Central memory CD8-positive, alpha-beta T cell (primary cell): ENCODE measurements around the gene C2orf15.
"Not testable (repeated sequence)": the region's sequence is repeated elsewhere in the genome, so short reads cannot be mapped to it uniquely, and the experiment has no call there.

ENCODE experiments used
- ATAC-seq: fragments of 150-1000 bp; cut with Tn5 transposase; replicated peaks from 2 replicates; pipeline ENCODE4 v1.10.0; 2022; ENCODE audit warnings: mild to moderate bottlenecking, moderate FRiP score, moderate number of reproducible peaks; ENCODE audit not compliant: poor library complexity, severe bottlenecking; ENCODE audit errors: extremely low read depth
- DNase-seq, 2 donors: peaks; one replicate each; pipeline ENCODE4 v3.0.0; 2021; ENCODE audit warnings: low spot score in 2 of 2
- H3K27ac Mint-ChIP-seq: one replicate; pipeline ENCODE4 v1.8.0; 2022; ENCODE audit warnings: low read depth, mild to moderate bottlenecking, moderate library complexity, mixed read lengths
- H3K27me3 Mint-ChIP-seq: one replicate; pipeline ENCODE4 v1.8.0; 2022; ENCODE audit warnings: mixed read lengths
- H3K36me3 Mint-ChIP-seq: one replicate; pipeline ENCODE4 v1.8.0; 2022; ENCODE audit warnings: mild to moderate bottlenecking, moderate library complexity, mixed read lengths; ENCODE audit not compliant: insufficient read depth
- H3K4me1 Mint-ChIP-seq: one replicate; pipeline ENCODE4 v1.8.0; 2022; ENCODE audit warnings: mixed read lengths
- H3K4me3 Mint-ChIP-seq: one replicate; pipeline ENCODE4 v1.8.0; 2022; ENCODE audit warnings: mild to moderate bottlenecking, moderate library complexity, mixed read lengths
- H3K9me3 Mint-ChIP-seq: one replicate; pipeline ENCODE4 v1.8.0; 2022; ENCODE audit warnings: mixed read lengths

Gene C2orf15

DNA sequence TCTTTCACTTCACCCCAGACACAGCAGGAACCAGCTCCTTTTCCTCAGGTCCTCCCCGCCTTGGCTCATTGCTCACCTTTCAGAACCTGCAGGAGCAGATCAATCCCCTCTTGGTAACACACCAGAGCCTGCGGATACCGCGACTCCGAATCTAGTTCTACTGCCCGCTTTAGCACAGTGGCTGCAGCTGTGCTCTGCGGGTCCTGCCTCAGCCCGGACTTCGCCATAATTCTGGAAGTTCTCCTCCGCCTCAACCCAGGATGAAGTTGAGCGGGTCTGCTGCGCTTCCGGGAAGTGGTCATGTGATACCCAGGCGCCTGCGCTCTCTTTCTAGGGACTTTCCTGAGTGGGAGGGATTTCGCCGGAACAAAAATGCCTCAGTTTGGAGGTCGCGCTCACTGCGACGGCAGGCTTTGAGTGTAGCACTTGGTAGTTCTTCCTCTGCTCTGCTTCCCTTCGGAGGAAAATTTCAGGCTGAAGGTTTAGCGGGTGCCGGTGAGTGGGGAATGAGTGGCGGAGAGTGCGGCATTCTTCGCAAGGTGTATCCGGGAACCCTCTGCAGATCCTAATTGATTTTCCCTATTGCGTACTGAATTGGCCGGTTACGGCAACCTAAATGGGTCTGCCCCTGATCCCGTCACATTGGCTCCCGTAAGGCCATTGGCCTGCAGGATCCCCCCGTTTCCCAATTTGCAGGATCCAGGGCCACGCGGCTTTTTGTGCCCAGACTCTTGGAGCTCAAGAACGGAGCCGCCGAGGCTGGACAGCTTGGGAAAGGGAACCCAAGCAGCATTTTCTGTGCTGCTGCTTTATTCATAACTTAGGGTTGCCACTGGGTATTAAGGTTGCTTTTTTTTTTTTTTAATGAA lies 39.5 kb downstream of the C2orf15 start, which contains the start of the genes MITD1 and MRPL30:
Gene MITD1, minus strand, starts transcription at position 304 of the 869 bp plus-strand sequence. Its CDS starts 77 bp downstream, at position 227.
Gene MRPL30, plus strand, starts transcription at position 430 of the 869 bp plus-strand sequence. CDS start 5,020 bp downstream, outside the sequence.
- ATAC-seq = peak; percentile 92
- peaks cover 14% of the 10 kb centered on the region for H3K36me3 Mint-ChIP-seq
- peak within 1 kb of the TSS; percentile 99 for H3K27ac Mint-ChIP-seq
- peak; percentile 84 to 90 for DNase-seq
- no peaks in the 10 kb centered on the region for H3K27me3 Mint-ChIP-seq
- H3K9me3 Mint-ChIP-seq = no peaks in the 10 kb centered on the region
- H3K4me1 Mint-ChIP-seq = peaks cover 50% of the 10 kb centered on the region
- peak within 1 kb of the TSS; percentile 98 for H3K4me3 Mint-ChIP-seq

DNA sequence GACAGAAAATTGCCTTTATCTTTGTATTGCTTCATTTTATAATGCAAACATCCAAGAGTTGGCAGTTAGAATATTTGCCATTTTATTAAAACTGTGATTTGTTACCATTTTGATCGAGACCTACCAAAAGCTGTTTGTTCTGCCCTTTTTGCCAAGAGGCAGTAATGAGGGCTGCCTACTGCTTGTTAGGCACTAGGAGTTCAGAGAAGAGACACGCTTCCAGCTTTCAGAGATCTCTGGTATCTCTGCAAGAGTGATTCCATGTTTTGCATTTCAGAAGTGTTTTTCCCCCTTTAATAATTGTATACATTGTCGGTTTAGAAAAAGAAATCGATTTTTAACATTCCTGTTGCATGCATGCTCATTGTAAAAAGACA lies 40.1 kb downstream of the C2orf15 start:
- DNase-seq (no peak), ATAC-seq (no peak)
- H3K27ac Mint-ChIP-seq = peak overlapping the region; percentile 99
- peaks cover 15% of the 10 kb centered on the region for H3K36me3 Mint-ChIP-seq
- H3K9me3 Mint-ChIP-seq = no peaks in the 10 kb centered on the region
- no peaks in the 10 kb centered on the region for H3K27me3 Mint-ChIP-seq
- H3K4me1 Mint-ChIP-seq = peaks cover 49% of the 10 kb centered on the region
- H3K4me3 Mint-ChIP-seq = peak overlapping the region; percentile 98

DNA sequence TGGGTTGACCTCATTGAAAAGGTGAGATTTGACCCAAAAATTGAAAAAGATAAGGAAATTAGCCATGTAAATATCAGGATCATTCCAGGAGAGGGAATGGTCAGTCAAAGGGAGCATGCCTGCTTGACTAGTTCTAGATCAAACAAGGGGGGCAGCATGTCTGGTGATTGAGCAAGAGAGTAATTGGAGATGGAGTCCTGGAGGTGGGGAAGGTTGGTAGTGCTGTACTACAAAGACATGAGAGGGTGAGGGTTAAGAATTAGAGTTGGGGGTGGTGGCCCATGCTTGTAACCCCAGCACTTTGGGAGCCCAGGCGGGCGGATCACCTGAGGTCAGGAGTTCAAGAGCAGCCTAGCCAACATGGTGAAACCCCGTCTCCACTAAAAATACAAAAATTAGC lies 41.5 kb downstream of the C2orf15 start:
- no peak overlapping the region for H3K4me3 Mint-ChIP-seq

DNA sequence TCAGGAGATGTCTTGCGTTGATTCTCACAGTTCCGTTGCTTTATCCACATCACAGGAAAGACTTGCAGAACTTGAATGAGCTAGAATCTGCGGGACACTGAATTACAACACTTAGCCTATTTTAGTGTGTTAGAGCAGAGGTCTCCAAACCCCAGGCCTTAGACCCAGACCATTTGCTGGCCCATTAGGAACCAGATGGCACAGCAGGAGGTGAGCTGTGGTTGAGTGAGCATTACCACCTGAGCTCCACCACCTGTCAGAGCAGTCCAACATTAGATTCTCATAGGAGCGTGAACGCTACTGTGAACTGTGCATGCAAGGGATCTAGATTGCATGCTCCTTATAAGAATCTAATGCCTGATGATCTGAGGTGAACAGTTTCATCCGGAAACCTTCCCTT lies 43.3 kb downstream of the C2orf15 start:
- Mint-ChIP-seq H3K36me3 (peaks cover 27% of the 10 kb centered on the region), H3K9me3 (no peaks in the 10 kb centered on the region), H3K27ac (peak overlapping the region; percentile 26), H3K27me3 (no peaks in the 10 kb centered on the region), H3K4me3 (no peak overlapping the region), H3K4me1 (peaks cover 34% of the 10 kb centered on the region)
- no peak for DNase-seq
- ATAC-seq = no peak

More for the DNA sequence above, 41.5 kb downstream of the C2orf15 start:
- peaks cover 43% of the 10 kb centered on the region for H3K4me1 Mint-ChIP-seq
- no peak for ATAC-seq
- H3K27me3 Mint-ChIP-seq = no peaks in the 10 kb centered on the region
- H3K9me3 Mint-ChIP-seq = no peaks in the 10 kb centered on the region
- no peak overlapping the region for H3K27ac Mint-ChIP-seq
- peaks cover 20% of the 10 kb centered on the region for H3K36me3 Mint-ChIP-seq
- no peak for DNase-seq

DNA sequence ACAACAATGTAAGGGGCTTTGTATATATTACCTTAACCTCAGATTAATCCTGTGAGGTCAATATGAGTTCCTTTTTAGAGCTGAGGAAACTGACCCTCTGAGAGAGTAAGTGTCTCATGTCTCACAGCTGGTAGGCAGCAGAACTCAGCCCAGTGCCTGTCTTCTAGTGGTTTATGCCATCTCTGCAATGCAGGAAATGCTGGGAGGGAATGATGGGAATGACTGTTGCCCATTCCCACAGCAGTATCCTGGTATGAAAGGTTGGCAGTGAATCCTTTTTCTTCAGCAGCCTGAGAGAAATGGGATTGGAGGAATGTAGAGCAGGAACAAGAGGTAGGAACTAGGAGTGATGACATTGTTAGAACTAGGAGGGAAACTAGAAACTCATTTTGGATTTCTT lies 45.5 kb downstream of the C2orf15 start:
- ATAC-seq (no peak), DNase-seq (no peak)
- Mint-ChIP-seq H3K9me3 (no peaks in the 10 kb centered on the region), H3K27ac (no peak overlapping the region), H3K4me1 (peaks cover 34% of the 10 kb centered on the region), H3K36me3 (peaks cover 32% of the 10 kb centered on the region), H3K27me3 (no peaks in the 10 kb centered on the region), H3K4me3 (no peak overlapping the region)

DNA sequence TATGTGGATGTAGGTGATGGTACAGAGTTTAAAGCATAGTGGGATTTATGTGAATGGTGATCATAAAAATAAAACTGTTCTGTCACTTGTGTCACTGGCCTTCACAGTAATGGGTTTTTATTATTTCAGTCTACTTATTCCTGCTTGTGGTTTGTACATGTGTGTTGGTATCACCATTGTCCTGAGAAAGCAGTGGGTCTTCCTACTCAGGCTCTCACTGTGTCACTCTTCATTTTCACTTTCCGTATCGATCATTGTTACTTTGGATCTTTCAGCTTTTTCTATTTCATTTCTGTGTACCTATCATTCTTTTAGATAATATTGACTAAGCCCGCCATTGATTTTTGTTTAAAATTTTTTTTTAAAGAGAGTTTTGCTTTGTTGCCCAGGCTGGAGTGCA lies 46.9 kb downstream of the C2orf15 start:
- Mint-ChIP-seq H3K36me3 (peaks cover 34% of the 10 kb centered on the region), H3K4me1 (peaks cover 27% of the 10 kb centered on the region), H3K27ac (peak overlapping the region; percentile 36), H3K27me3 (no peaks in the 10 kb centered on the region), H3K4me3 (no peak overlapping the region), H3K9me3 (no peaks in the 10 kb centered on the region)
- DNase-seq (no peak), ATAC-seq (no peak)

DNA sequence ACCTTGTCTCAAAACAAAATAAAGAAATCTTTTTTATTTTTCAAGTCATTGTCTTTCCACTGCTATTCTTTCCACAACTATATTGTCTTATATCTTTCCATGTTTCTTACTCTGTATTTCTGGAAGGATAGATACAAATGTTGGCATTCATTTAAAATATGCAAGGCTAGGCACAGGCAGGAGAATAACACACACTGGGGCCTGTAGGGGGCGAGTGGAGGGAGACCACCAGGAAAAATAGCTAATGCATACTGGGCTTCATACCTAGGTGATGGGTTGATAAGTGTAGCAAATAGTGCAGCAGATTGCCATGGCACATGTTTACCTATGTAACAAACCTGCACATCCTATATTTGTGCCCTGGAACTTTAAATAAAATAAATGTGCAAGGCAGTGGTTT lies 49.0 kb downstream of the C2orf15 start:
- ATAC-seq (no peak), DNase-seq (no peak)
- Mint-ChIP-seq H3K27me3 (no peaks in the 10 kb centered on the region), H3K4me3 (no peak overlapping the region), H3K36me3 (peaks cover 45% of the 10 kb centered on the region), H3K4me1 (peaks cover 14% of the 10 kb centered on the region), H3K9me3 (no peaks in the 10 kb centered on the region), H3K27ac (no peak overlapping the region)

DNA sequence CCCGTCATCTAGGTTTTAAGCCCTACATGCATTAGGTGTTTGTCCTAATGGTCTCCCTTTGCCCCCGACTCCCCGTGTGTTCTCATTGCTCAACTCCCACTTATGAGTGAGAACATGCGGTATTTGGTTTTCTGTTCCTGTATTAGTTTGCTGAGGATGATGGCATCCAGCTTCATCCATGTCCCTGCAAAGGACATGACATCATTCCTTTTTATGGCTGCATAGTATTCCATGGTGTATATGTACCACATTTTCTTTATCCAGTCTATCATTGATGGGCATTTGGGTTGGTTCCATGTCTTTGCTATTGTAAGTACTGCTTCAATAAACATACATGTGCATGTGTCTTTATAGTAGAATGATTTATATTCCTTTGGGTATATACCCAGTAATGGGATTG lies 50.9 kb downstream of the C2orf15 start:
- not testable (repeated sequence) for H3K27ac Mint-ChIP-seq, H3K4me3 Mint-ChIP-seq, DNase-seq, H3K27me3 Mint-ChIP-seq, H3K9me3 Mint-ChIP-seq, ATAC-seq
- H3K36me3 Mint-ChIP-seq = peaks cover 46% of the 10 kb centered on the region
- peaks cover 14% of the 10 kb centered on the region for H3K4me1 Mint-ChIP-seq

DNA sequence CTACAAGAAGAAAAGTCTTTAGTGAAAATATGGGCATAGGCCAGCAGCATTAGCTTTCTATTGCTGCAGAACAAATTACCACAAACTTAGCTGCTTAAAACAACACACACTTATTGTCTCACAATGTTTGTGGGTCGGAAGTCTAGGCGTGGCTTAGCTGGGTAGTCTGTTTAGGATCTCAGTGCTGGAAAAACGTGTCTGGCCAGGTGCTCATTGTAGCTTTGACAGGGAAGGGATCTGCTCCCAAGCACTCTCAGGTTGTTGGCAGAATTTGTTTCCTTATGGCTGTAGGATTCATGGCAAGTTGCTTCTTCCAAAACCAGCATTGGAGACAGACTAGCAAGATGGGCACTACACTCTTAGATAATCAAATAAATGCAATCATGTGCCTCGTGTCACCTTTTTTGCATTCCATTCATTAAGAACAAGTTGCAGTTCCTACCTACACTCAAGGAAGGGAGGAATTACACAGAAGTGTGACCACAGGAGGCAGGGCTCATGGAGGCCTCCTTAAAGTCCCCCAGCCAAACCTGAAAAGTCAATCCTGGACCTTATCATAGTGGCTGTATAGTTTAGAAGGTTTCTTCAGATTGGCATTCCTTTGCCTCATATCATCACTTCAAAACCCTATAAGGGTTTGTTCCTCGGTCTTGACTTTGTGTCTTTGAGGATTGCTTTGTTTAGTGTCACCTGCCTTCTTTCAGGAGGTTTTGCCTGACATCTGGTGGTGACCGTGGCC lies 56.8 kb downstream of the C2orf15 start:
- Mint-ChIP-seq H3K4me3 (no peak overlapping the region), H3K9me3 (no peaks in the 10 kb centered on the region), H3K4me1 (no peaks in the 10 kb centered on the region), H3K27ac (no peak overlapping the region), H3K27me3 (no peaks in the 10 kb centered on the region), H3K36me3 (peaks cover 25% of the 10 kb centered on the region)
- ATAC-seq (no peak), DNase-seq (no peak)

DNA sequence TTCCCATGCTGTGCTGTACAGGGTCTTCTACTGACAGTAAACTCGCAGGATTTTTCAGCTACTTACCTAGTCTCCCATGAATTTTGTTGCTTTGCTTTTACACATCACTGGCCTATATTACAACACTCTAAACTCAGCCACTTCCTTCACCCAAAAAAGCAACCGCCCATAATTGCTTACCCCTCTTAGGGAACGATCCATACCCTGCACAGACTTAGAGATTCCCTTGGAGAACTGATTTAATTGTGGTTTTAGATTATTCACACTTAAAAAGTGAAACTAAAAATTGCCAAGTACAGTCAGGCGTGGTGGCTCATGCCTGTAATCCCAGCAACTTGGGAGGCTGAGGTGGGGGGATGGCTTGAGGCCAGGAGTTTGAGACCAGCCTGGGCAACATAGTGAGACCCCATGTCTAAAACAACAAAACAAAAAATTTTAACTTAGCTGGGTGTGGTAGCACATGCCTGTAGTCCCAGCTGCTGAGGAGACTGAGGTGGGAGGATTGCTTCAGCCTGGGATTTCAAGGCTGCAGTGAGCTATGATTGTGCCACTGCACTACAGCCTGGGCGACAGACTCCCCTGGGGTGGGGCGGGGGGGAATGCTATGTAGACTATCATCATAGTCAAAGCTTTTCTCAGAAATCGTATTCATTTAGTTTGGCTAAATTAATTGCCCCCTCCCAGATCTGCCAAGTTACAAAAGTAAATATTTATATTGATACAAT lies 58.7 kb downstream of the C2orf15 start:
- no peaks in the 10 kb centered on the region for H3K27me3 Mint-ChIP-seq
- H3K4me3 Mint-ChIP-seq = no peak overlapping the region
- no peak for ATAC-seq
- no peaks in the 10 kb centered on the region for H3K4me1 Mint-ChIP-seq
- no peaks in the 10 kb centered on the region for H3K9me3 Mint-ChIP-seq
- no peak overlapping the region for H3K27ac Mint-ChIP-seq
- H3K36me3 Mint-ChIP-seq = peaks cover 18% of the 10 kb centered on the region
- no peak for DNase-seq
